DOHH2 (cell line): ENCODE data around the gene PCNX2.

Experiments
- H3F3A ChIP-seq: fragments of 200-600 bp; sonication (generic), shearing (Covaris generic); 2 replicates; pipeline ENCODE4 v1.6.0; 2016; ENCODE audit warnings: antibody characterized with exemption, mild to moderate bottlenecking; ENCODE audit not compliant: control insufficient read depth, insufficient read depth
- H3K27ac ChIP-seq: fragments of 200-600 bp; sonication (generic); 2 replicates; pipeline ENCODE4 v1.5.1; 2014; ENCODE audit warnings: low read depth, mild to moderate bottlenecking, low read length, moderate library complexity
- H3K27me3 ChIP-seq: fragments of 200-600 bp; sonication (generic); 2 replicates; pipeline ENCODE4 v1.6.1; 2014; ENCODE audit warnings: mild to moderate bottlenecking, low read length, mixed read lengths; ENCODE audit not compliant: control insufficient read depth
- H3K36me3 ChIP-seq: fragments of 200-600 bp; sonication (generic); 2 replicates; pipeline ENCODE4 v1.6.1; 2014; ENCODE audit warnings: mild to moderate bottlenecking, low read length, moderate library complexity, mixed read lengths; ENCODE audit not compliant: control insufficient read depth
- H3K4me1 ChIP-seq: fragments of 200-600 bp; sonication (generic); 2 replicates; pipeline ENCODE4 v1.6.1; 2014; ENCODE audit warnings: mild to moderate bottlenecking, low read length, mixed read lengths; ENCODE audit not compliant: control insufficient read depth
- H3K4me2 ChIP-seq: fragments of 200-600 bp; sonication (generic); 2 replicates; pipeline ENCODE4 v1.6.0; 2014; ENCODE audit warnings: mild to moderate bottlenecking, low read length, moderate library complexity
- H3K4me3 ChIP-seq: fragments of 200-600 bp; sonication (generic); 2 replicates; pipeline ENCODE4 v1.5.1; 2014; ENCODE audit warnings: mild to moderate bottlenecking, low read length, mixed read lengths
- H3K79me2 ChIP-seq: fragments of 200-600 bp; sonication (generic); 2 replicates; pipeline ENCODE4 v1.6.1; 2014; ENCODE audit warnings: mild to moderate bottlenecking, low read length, mixed read lengths; ENCODE audit not compliant: control insufficient read depth
- H3K9me2 ChIP-seq: fragments of 200-600 bp; sonication (generic); replicated peaks from 2 replicates; pipeline ENCODE4 v1.6.1; 2014; ENCODE audit warnings: mild to moderate bottlenecking, low read length, mixed read lengths; ENCODE audit not compliant: control insufficient read depth
- H3K9me3 ChIP-seq: fragments of 200-600 bp; sonication (generic); 2 replicates; pipeline ENCODE4 v1.6.1; 2014; ENCODE audit warnings: antibody characterized with exemption, low read length, mixed read lengths; ENCODE audit not compliant: control insufficient read depth, insufficient read depth
- H4K20me1 ChIP-seq: fragments of 200-600 bp; sonication (generic); 2 replicates; pipeline ENCODE4 v1.6.0; 2014; ENCODE audit warnings: low read depth, mild to moderate bottlenecking, antibody characterized with exemption, low read length, moderate library complexity; ENCODE audit not compliant: control insufficient read depth, insufficient read depth
- EZH2phosphoT487 ChIP-seq: fragments of 200-600 bp; sonication (generic); IDR thresholded peaks from 2 replicates; pipeline ENCODE4 v1.6.1; 2017; ENCODE audit warnings: borderline replicate concordance, mild to moderate bottlenecking, antibody characterized with exemption, low read length, moderate library complexity, mixed read lengths
- TF ChIP-seq, protein P1 (sequence below): fragments of 200-600 bp; sonication (generic); IDR thresholded peaks from one replicate; pipeline ENCODE4 v1.5.1; 2014; ENCODE audit warnings: antibody characterized with exemption, mild to moderate bottlenecking, low read depth, low read length; ENCODE audit not compliant: poor library complexity, severe bottlenecking

PCNX2 gene

DNA sequence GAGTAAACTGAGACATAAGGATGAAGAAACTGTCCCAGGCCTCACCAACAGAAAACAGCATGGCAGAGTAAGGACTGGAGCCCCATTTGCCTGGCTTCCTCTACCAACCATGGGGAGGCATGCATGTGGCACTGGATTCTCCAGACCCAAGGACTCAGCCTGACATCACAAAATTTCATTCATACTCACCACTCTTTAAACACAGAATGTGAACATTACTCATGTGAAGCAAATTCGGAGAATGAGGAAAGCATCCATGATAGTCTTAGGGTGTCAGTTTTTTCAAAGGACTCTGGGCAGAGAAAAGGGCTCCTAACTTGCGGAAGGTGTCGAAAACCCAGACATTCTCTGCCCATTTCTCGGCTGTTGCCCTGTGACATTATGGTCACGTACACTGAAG is 83.9 kb downstream of the PCNX2 start:
- Histone ChIP-seq H3K27me3 (no peaks in the 10 kb centered on the region), H3K79me2 (no peaks in the 10 kb centered on the region), H3K4me2 (no peak overlapping the region), H4K20me1 (no peaks in the 10 kb centered on the region), H3K36me3 (no peaks in the 10 kb centered on the region), H3K27ac (no peak overlapping the region), H3K9me3 (no peaks in the 10 kb centered on the region), H3F3A (no peaks in the 10 kb centered on the region), H3K4me1 (no peaks in the 10 kb centered on the region), H3K9me2 (no peaks in the 10 kb centered on the region), H3K4me3 (no peak overlapping the region)
- TF ChIP-seq EZH2phosphoT487, result no peak
- TF ChIP-seq, protein P1, sequence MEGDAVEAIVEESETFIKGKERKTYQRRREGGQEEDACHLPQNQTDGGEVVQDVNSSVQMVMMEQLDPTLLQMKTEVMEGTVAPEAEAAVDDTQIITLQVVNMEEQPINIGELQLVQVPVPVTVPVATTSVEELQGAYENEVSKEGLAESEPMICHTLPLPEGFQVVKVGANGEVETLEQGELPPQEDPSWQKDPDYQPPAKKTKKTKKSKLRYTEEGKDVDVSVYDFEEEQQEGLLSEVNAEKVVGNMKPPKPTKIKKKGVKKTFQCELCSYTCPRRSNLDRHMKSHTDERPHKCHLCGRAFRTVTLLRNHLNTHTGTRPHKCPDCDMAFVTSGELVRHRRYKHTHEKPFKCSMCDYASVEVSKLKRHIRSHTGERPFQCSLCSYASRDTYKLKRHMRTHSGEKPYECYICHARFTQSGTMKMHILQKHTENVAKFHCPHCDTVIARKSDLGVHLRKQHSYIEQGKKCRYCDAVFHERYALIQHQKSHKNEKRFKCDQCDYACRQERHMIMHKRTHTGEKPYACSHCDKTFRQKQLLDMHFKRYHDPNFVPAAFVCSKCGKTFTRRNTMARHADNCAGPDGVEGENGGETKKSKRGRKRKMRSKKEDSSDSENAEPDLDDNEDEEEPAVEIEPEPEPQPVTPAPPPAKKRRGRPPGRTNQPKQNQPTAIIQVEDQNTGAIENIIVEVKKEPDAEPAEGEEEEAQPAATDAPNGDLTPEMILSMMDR, result no peak

DNA sequence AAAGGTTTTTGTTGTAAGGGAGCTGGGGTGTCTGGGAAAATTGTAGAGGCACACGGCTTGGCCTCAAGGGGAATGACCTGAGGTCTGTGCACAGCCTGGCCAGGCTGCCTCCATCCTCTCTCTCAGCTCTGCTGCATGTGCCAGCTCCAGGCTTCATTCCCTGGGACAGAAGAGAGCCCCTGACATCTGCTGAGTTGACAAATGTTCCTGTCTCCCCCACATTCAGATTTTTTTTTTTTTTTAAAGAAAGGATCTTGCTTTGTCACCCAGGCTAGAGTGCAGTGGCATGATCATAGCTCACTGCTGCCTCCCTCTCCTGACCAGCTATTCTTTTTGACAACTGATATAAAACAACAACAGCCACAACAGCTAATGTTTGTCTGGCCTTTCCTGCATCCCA is 84.4 kb downstream of the PCNX2 start:
- no peak overlapping the region for H3K4me3 ChIP-seq
- no peaks in the 10 kb centered on the region for H3K36me3 ChIP-seq
- H3K9me3 ChIP-seq, result no peaks in the 10 kb centered on the region
- no peak overlapping the region for H3K27ac ChIP-seq
- no peaks in the 10 kb centered on the region for H3K9me2 ChIP-seq
- H4K20me1 ChIP-seq, result no peaks in the 10 kb centered on the region
- H3K4me1 ChIP-seq, result no peaks in the 10 kb centered on the region
- no peak for TF ChIP-seq EZH2phosphoT487
- TF ChIP-seq, protein P1, result no peak
- no peaks in the 10 kb centered on the region for H3F3A ChIP-seq
- no peak overlapping the region for H3K4me2 ChIP-seq
- H3K79me2 ChIP-seq, result no peaks in the 10 kb centered on the region
- no peaks in the 10 kb centered on the region for H3K27me3 ChIP-seq

DNA sequence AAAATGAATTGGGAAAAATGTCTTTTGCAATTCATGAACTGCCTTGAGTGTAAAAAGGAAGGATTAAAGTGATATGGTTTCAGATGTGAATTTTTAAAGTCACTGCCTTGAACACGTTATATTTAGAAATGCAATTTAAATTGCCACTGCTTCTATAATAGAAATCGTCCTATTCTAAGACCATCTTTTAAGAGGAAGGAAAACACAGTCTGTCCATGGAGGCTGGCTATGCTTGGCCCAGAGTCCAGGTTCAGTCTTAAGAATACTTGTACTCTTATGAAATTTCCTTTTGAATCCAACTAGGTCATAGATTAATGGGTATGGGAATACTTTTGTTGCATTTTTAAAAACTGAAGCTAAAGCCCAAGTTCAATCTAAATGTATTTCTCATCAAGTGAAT is 86.0 kb downstream of the PCNX2 start:
- no peaks in the 10 kb centered on the region for H3K36me3 ChIP-seq
- H3K27ac ChIP-seq, result no peak overlapping the region
- no peaks in the 10 kb centered on the region for H3K4me1 ChIP-seq
- H3K4me2 ChIP-seq, result no peak overlapping the region
- H4K20me1 ChIP-seq, result no peaks in the 10 kb centered on the region
- no peak for TF ChIP-seq EZH2phosphoT487
- TF ChIP-seq, protein P1, result no peak
- H3F3A ChIP-seq, result no peaks in the 10 kb centered on the region
- H3K4me3 ChIP-seq, result no peak overlapping the region
- no peaks in the 10 kb centered on the region for H3K9me3 ChIP-seq
- H3K9me2 ChIP-seq, result no peaks in the 10 kb centered on the region
- H3K79me2 ChIP-seq, result no peaks in the 10 kb centered on the region
- H3K27me3 ChIP-seq, result no peaks in the 10 kb centered on the region

DNA sequence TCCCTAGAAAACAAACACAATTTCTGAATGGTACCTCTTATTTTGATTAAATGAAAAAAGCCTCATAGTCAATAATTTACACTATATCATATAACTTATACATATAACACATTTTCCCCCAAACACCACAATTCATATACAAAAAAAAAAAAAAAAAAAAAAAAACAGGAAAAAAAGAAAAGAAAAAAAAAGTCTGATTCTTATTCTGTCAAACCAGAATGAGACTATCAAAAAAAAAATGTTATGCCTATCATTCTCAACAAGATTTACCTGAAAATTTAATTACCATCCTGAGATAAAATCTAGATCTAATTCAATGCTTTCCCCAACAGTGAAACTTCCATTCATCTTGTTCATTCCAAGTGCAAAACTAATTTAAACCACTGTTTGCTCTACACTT is 86.8 kb downstream of the PCNX2 start:
- TF ChIP-seq EZH2phosphoT487, result no peak
- TF ChIP-seq, protein P1, result no peak
- H3K9me2 ChIP-seq, result no peaks in the 10 kb centered on the region
- H3K4me2 ChIP-seq, result no peak overlapping the region
- no peaks in the 10 kb centered on the region for H3K27me3 ChIP-seq
- no peaks in the 10 kb centered on the region for H3K9me3 ChIP-seq
- no peaks in the 10 kb centered on the region for H3K79me2 ChIP-seq
- no peaks in the 10 kb centered on the region for H3K36me3 ChIP-seq
- H4K20me1 ChIP-seq, result no peaks in the 10 kb centered on the region
- no peak overlapping the region for H3K4me3 ChIP-seq
- H3K4me1 ChIP-seq, result no peaks in the 10 kb centered on the region
- H3F3A ChIP-seq, result no peaks in the 10 kb centered on the region
- H3K27ac ChIP-seq, result no peak overlapping the region
